ELR (cell line): ENCODE measurements around the gene PLXNA2.

Source experiments
- DNase-seq: peaks from one replicate; pipeline ENCODE4 v3.0.0-alpha.2; 2015; ENCODE audit warnings: low read depth

The PLXNA2 gene

GRCh38 chr1:208137193-208137592 is 107.0 kb downstream of the PLXNA2 start:
- DNase-seq = peak; percentile 22

DNA sequence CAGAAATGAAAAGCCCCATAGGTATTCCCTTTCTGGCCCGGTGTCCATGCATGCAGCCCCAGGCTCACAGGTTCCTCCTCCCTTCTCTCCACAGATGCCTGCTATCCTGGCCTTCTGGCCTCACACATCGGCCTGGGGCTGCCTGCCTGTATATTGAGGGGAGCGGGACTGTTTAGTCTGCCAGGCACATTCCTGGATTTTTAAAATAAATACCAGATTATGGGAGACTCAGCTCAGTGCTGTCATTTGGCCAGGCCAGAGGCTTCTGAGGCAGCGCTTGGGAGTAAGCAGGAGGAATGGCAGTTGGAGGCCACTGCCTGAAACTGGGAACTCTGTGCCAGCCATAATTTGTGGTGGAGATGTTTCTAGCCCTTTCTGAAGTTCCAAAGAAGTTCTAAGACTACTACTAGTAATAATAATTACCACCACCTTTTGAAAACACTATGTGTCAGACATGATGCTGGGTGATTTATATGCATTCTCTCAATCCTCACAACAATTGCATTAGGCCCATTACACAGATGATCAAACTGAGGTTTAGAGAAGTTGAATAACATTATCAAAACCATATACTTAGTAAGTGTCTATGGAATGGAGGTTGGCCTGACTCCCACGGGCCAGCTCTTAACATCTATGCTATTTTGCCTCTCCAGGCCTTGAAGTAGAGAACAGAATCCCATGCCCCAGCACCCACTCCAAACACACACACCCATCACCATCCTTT is 107.6 kb downstream of the PLXNA2 start:
- DNase-seq = no peak

DNA sequence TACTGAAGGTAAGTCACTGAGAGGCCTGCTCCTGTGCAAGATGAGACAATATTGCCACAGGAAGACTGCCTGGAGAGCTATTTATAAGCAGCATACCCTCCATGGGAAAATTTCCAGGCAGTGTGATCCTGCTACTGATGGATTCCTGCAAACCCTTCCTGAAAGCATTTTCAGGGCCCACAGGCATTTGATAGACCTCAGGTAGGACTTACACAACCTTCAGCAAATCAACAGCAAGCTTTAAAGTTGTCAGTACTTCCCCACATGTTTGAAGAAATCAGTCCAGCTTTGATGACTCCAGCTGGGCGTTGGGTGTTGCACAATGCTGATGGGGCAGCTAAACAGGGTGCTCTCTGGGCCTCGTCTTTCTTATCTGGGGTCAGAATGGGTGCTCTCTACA is 108.8 kb downstream of the PLXNA2 start:
- DNase-seq = no peak

GRCh38 chr1:208134491-208134890 is 109.7 kb downstream of the PLXNA2 start:
- no peak for DNase-seq

DNA sequence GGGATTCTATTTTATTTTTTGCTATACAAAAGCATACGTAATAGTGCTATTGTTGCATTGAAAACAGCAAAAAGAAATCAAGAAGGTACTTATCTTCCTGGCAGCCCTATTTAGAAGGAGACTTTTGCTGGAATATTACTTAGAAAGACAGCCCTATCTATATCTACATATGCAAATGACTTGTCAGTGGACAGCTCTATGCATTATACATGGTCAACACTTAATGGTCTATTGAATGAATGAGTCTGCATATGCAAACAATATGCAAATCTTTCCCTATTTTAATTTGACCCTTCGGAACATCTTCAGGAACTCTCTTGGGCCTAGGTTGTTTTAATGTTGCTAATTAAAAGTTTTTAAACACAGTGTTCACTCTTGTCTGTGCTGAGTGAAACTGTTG is 110.8 kb downstream of the PLXNA2 start:
- no peak for DNase-seq

- peak; percentile 84 for DNase-seq
These were observed 111.8 kb downstream of the PLXNA2 start for GRCh38 chr1:208132287-208132882.

- no peak for DNase-seq
These were observed 112.4 kb downstream of the PLXNA2 start for GRCh38 chr1:208131621-208132286.

DNA sequence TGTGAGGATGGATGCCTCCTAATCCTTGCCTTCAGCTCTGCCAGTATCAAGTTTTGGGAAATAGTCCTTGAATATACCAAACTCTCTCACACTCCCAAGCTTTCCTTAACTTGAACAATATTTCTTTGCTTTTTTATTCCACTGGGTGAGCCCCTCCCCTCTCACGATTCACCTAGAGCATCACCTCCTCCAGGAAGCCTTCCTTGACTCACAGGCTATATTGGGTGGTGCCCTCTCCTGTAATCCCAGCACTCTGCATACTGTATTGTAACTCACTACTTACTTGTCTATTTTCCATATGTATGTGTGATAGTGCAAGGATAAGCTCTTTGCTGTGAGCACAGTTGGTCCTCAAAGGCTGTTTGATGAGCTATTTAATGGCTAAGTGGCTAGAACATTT is 114.7 kb downstream of the PLXNA2 start:
- DNase-seq = no peak

DNA sequence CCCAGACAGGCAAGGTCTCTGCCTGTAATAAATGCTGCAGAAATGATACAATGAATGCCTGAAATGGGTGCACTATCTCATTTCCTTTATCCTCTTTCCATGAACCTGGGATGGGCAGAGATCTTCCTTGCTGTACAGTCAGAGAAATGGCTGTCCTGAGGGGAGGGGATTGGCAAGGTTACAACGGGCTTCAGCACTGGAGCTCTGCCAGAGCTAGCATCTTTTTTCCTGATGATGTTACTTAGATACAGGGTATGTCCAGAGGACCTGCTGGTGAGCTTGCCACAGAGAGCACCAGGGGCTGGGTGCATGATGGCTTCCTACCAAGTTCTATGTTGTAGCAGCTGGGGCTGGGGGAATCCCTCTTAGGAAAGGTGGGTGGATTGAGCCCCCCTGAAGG is 115.1 kb downstream of the PLXNA2 start:
- no peak for DNase-seq

- DNase-seq = no peak
These were observed 116.2 kb downstream of the PLXNA2 start for GRCh38 chr1:208127792-208128529.

- no peak for DNase-seq
These were observed 116.9 kb downstream of the PLXNA2 start for GRCh38 chr1:208127284-208127683.

DNA sequence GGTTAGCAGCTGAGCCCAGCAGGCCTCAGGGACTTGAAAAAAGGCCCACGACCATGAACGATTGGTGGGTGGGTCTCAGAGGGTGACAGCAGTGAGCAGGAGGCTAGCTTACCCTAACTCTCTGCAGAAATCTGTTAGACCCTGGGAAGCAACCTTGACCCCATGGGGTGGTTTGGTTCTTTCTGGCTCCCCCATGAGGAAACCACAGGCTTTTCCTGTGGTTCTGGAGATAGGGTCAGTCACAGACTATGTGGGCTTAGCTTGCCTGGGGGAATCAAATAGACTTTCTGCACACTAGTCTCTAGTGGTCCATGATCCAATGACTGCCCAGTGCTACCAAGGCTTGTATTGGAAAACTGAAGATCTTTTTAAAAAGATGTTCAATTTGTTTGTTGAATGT is 118.1 kb downstream of the PLXNA2 start:
- DNase-seq = no peak

DNA sequence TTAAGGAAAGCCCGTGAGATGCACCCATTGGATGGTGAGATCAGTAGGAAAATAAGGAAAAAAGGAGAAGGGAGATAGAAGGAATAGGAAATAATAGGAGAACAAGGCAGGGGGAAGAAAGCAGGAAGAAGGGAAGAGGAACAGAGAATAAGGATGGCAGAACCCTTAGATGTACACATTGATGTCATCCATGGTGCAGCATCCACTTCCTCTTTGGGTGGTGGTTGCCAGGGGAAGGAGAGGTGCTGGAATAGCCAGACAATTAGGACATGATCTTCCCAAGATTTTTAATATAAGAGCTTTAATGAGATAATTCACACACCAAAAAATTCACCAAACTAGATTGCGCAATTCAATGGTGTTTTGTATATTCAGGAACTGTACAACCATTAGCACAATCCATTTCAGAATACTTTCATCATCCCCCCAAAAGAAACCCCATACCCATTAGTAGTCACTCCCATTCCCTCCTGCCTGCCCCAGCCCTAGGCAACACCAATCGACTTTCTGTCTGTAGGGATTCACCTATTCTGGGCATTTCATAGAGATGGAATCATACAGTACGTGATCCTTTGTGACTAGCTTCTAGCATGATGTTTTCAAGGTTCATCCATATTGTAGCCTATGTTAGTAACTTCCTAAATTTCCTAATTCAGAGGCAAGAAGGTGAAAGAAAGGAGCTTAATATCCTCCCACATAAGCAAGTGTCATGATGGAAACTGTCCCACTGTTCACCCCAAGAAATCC is 121.4 kb downstream of the PLXNA2 start:
- DNase-seq = no peak

DNA sequence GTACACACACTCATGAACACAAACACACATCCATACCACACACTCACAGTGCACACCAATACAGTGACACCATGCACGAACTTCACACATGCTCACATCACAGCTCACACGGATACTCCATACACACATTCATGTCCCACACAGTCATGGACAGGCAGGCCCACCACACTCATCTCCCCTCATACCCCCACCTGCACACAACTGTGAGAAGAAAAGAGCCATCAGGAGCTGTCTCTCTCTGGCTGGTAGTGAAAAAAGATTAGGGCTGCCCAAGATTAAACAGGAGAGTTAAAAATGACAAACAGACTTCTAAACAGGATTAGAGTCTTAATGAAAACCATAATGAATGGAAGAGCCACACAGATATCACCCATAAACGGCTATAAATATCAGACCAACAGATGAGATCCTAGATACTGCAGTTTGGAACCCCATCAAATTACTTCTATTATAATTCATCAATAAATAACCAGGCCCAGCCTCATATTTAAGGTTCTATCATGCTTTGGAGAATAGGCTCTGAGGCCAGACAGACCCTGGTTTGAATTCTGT is 122.3 kb downstream of the PLXNA2 start:
- no peak for DNase-seq

GRCh38 chr1:208120431-208120790 is 123.8 kb downstream of the PLXNA2 start:
- no peak for DNase-seq

DNA sequence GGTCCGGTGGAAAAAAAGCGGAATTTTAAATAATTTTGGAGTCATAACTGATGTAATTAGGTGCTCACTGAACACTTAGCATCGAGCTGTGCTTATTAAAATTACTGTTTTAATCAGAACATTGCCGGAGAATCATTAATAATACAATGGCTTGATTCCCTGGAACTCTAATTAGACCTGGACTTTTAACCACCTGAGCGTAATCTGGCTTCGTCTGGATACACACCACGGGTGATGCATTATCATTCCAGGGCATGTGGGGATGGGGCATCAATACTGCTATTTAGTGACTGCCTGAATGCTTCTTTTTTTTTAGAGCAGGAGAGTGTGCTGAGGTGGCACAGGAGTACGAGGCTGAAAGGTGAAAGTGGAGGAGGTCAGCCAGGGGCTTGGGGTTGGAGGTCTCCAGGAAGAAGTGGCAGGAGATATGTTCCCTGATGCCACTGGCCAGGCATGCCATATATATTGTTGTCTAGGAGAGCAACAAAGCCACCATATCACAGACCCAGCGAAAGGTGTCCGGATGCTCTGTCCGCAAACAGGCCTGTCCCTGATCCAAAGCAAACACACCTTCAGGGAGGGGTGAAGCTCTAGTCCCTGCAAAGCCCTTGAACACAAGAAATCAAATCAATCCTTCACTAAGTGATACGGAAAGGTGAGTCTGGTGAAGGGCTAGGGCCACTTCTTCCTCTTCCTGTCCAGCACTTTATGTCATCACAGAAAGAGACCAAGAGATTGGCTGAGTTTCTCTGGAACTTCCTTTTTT is 125.2 kb downstream of the PLXNA2 start:
- no peak for DNase-seq

GRCh38 chr1:208118306-208118705 is 125.9 kb downstream of the PLXNA2 start:
- DNase-seq = no peak

DNA sequence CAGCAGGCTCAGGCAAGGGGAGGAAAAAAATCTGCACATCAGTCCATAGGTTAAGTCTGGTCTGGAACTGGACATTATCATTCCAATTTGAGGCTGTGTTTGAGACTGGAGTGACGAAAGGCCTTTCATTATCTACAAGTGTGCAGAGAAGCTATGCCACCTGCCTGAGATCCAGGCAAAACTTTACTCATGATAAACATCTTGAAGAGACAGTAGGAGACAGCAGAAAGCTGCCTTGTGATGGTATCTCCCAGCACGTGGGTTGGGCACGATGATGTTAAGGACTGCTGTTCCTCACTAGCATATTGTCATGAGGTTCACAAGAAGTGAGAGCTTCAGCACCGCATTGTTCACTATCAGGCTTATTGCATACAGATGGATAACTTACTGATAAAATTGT is 126.4 kb downstream of the PLXNA2 start:
- no peak for DNase-seq

DNA sequence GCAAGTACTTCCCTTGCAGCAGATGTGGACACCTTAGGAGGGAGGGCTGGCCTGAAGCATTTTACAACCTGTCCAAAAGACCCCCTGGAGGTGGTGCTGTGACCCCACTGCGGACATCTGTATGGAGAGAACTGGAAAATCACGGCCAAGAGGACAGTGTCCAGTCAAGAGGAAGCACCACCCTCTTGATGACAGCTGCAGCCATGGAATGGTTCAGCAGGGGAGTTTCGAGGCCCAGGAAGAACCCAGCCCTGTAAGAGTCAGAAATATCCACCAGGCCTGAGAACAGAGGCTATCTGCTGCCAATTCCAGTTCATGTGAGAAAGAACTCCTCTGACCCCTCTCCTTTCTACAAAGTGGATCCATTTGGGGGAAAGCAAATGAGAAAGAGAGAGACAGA is 126.8 kb downstream of the PLXNA2 start:
- DNase-seq = no peak

DNA sequence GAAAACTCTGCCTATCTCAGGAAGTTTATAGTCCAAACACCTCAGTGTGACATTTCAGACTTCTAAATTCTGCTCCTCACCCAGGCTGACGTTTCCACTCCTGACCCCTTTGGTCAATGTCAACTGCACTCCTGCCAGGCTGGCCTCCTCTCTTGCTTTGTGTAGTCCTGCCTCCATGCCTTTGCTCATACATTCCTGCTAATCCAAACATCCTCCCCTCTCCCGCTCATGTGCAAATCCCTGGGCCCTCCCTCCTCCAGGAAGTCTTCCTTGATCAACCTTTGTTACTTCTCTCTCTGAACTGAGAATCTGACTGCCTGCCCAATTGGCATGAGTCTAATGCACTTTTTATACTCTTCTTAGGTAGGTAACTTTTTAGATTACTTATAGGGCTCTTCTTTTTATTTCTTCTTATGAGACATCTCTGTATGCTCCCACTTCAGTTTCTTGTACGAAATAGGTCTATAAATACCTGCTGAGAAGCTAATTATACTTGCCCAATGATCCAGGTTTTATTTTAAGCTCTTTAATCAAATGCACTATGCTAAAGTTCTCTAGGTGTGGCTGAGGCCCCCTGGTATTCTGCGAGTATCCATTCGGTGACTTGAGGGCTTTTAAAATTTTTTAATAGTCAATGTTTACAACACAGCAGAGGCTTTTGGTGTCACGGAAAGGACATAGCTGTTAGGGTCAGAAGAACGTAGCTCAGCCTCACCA is 128.1 kb downstream of the PLXNA2 start:
- peak; percentile 17 for DNase-seq
